Fibroblast of upper back skin (primary cell): ENCODE measurements around the gene CCDC85B.
A peak's percentile ranks its signal among the peaks of the same experiment; 100 is the strongest.

Experiments
- DNase-seq: peaks from one replicate; pipeline ENCODE4 v3.0.0-alpha.2; 2013

The CCDC85B gene

GRCh38 chr11:65912845-65913244 is 22.4 kb downstream of the CCDC85B start:
- DNase-seq = no peak

GRCh38 chr11:65915101-65915820 is 24.8 kb downstream of the CCDC85B start:
- no peak for DNase-seq

- peak; percentile 98 for DNase-seq
Observed at GRCh38 chr11:65915821-65916251, 25.4 kb downstream of the CCDC85B start.

- no peak for DNase-seq
Observed at GRCh38 chr11:65916391-65916790, 25.9 kb downstream of the CCDC85B start.

GRCh38 chr11:65917077-65917433 is 26.6 kb downstream of the CCDC85B start:
- DNase-seq = no peak

GRCh38 chr11:65917434-65918210 is 27.1 kb downstream of the CCDC85B start:
- no peak for DNase-seq

- no peak for DNase-seq
Observed at GRCh38 chr11:65918211-65919140, 28.0 kb downstream of the CCDC85B start, which contains the start of gene C11orf68. Gene C11orf68 (minus strand): TSS chr11:65919062. CDS start chr11:65919031, 31 bp downstream.

GRCh38 chr11:65919141-65919572 is 28.7 kb downstream of the CCDC85B start, which contains the start of gene DRAP1:
Gene DRAP1 (plus strand): TSS chr11:65919426. CDS start chr11:65919502, 76 bp downstream.
- DNase-seq = peak; percentile 99

- DNase-seq = no peak
Observed at GRCh38 chr11:65919573-65920371, 29.3 kb downstream of the CCDC85B start.

- no peak for DNase-seq
Observed at GRCh38 chr11:65920372-65920802, 29.9 kb downstream of the CCDC85B start.

- DNase-seq = no peak
Observed at GRCh38 chr11:65921033-65921555, 30.6 kb downstream of the CCDC85B start.

GRCh38 chr11:65921876-65922275 is 31.4 kb downstream of the CCDC85B start:
- DNase-seq = no peak

GRCh38 chr11:65922565-65922964 is 32.1 kb downstream of the CCDC85B start:
- no peak for DNase-seq

GRCh38 chr11:65925397-65925796 is 34.9 kb downstream of the CCDC85B start:
- no peak for DNase-seq

- DNase-seq = no peak
Observed at GRCh38 chr11:65927904-65928397, 37.5 kb downstream of the CCDC85B start.

- DNase-seq = no peak
Observed at GRCh38 chr11:65928667-65929066, 38.2 kb downstream of the CCDC85B start.

GRCh38 chr11:65931773-65932557 is 41.5 kb downstream of the CCDC85B start:
- no peak for DNase-seq

GRCh38 chr11:65932558-65932919 is 42.1 kb downstream of the CCDC85B start:
- DNase-seq = no peak

- DNase-seq = no peak
Observed at GRCh38 chr11:65934014-65934413, 43.5 kb downstream of the CCDC85B start.

- no peak for DNase-seq
Observed at GRCh38 chr11:65937766-65938165, 47.3 kb downstream of the CCDC85B start.
